HPDE6-E6E7 (cell line): ENCODE data around the gene NDUFB2.
"Not testable (repeated sequence)": the region's sequence is repeated elsewhere in the genome, so short reads cannot be mapped to it uniquely, and the experiment has no call there.

Experiments
- DNase-seq: peaks from one replicate; pipeline ENCODE4 v3.0.0; 2011; ENCODE audit warnings: missing footprints; ENCODE audit errors: extremely low spot score

Gene NDUFB2

DNA sequence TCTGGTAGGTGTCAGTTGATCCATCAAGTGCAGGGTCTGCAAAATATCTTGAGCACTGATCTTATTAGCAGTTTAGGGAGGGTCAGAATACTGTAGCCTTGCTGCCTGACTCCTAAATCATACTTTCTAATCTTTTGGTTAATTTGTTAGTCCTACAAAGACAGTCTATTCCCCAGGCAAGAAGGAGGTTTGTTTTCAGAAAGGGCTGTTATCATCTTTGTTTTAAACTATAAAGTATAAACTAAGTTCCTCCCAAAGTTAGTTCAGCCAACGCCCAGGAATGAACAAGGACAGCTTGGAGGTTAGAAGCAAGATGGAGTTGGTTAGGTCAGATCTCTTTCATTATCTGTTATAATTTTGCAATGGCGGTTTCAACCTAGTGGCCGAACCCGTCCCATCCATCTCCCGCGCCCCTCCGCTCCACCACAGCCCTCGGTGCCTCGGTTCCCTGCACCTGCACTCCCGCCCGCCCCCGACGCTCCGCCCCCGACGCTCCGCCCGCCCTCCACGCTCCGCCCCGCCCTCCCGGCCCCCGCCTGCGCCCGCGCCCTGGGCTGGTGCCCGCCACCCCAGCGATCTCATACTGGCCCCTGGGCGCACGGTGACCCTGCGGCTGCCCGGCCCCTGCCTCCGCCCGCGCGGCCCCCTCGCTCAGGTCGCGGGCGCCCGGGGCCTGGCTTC, 24.0 kb upstream of the NDUFB2 start, which contains the start of gene ADCK2:
Gene ADCK2, plus strand, starts transcription at position 564 of the 681 bp plus-strand sequence. CDS start 386 bp downstream, outside the sequence.
- DNase-seq: peak; percentile 78

- DNase-seq: peak; percentile 67
Observed at GRCh38 chr7:140673063-140673773, 23.3 kb upstream of the NDUFB2 start.

DNA sequence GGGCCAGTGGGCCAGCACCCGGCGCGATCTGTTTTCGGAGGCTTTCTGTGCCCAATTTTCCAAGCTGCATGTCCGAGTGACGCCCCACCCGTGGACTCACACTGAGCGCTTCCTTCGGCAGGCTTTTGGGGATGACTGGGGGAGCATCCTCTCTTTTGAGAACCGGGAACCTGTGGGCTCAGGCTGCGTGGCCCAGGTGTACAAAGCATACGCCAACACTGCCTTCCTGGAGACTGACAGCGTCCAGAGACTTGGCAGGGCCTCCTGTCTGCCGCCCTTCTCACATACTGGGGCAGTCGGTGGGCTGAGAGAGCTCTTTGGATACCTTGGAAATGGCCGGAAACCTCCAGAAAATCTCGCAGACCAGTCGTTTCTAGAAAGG, 22.7 kb upstream of the NDUFB2 start:
- DNase-seq: no peak

DNA sequence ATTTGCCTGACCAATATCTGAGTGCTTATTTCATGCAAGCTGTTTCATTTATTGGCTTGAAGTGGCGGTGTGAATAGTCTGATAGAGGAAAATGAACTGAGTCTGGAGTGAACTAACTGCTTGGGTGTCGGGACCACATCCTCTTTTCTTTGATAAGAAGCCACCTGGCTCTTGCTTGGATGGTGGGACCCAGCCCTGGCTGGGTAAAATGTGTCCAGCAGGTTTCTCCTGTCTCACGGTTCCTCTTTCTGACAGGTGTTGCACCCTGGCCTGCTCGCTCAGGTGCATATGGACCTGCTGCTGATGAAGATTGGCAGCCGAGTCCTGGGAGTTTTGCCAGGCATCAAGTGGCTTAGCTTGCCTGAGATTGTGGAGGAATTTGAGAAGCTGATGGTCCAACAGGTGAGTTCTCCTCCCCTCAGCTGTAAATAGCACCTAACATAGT, 22.1 kb upstream of the NDUFB2 start:
- no peak for DNase-seq

DNA sequence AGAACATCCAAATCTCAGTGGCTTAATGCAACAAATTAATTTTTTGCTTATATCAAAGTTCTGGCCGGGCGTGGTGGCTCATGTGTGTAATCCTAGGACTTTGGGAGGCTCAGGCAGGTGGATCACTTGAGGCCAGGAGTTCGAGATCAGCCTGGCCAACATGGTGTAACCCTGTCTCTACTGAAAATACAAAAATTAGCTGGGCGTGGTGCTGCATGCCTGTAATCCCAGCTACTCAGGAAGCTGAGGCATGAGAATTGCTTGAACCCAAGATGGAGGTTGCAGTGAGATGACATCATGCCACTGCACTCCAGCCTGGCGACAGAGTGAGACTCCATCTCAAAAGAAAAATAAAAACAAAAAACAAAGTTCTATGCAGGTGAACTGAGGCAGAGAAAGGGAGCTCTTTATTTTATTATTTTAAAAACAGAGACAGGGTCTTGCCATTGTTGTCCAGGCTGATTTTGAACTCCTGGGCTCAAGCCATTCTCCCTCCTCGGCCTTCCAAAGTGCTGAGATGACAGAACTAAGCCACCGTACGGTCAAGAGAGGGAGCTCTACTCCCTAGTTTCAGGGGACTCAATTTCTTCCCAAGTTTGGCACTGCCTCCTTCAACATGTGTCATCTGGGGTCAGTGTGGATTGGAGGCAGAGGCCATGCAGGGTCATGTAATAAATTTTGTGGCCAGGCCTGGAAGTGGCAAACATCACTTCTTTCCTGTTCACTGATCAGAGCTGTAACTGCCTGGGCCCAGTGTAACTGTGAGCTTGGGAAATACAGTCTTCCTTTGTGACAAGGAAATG, 21.4 kb upstream of the NDUFB2 start:
- DNase-seq: no peak

DNA sequence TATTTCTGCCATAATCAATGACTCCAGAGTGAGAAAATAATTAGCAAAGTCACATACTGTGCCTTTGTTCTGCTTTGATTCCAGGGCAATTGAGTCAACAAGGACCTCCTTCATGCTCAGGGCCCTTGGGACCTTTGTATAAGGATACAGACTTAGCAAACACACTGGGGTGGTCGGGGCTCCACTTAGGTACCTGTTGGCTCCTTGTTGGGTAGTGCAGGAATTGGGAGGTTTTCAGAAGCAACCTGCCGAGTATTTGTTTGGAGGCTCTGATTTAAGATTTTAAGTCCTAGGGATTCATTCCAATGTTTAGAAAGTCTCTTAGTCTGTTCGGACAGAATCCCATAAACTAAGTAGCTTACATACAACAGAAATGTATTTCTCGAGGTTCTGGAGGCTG, 20.8 kb upstream of the NDUFB2 start:
- DNase-seq: no peak

DNA sequence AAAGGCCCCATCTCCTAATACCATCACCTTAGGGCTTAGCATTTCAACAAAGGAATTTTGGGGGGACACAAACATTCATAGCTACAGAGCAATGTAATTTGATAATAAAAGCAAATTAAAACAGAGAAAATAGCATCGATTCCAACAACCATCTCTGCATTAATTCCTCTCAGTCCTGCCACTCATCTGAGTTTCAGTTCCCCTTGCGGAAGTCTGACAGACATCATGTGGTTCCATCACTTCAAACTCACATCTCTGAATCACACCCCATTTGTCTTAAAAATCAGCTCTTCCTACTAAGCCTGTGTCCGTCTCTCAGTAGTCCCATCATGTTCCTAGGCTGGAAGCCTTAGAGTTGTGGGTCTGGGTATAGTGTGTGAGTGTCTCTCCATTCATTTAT, 20.2 kb upstream of the NDUFB2 start:
- DNase-seq: no peak

DNA sequence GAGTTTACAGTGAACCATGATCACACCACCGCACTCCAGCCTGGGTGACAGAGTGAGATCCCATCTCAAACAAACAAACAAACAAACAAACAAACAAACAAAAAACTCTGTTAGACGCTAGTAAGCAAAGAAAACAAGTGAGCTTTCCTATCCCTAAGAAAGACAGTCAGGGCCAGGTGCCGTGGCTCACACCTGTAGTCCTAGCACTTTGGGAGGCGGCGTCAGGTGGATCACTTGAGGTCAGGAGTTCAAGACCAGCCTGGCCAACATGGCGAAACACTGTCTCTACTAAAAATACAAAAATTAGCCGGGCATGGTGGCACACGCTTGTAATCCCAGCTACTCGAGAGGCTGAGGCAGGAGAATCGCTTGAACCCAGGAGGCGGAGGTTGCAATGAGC, 19.6 kb upstream of the NDUFB2 start:
- not testable (repeated sequence) for DNase-seq

- no peak for DNase-seq
Observed at GRCh38 chr7:140677496-140677895, 19.0 kb upstream of the NDUFB2 start.

DNA sequence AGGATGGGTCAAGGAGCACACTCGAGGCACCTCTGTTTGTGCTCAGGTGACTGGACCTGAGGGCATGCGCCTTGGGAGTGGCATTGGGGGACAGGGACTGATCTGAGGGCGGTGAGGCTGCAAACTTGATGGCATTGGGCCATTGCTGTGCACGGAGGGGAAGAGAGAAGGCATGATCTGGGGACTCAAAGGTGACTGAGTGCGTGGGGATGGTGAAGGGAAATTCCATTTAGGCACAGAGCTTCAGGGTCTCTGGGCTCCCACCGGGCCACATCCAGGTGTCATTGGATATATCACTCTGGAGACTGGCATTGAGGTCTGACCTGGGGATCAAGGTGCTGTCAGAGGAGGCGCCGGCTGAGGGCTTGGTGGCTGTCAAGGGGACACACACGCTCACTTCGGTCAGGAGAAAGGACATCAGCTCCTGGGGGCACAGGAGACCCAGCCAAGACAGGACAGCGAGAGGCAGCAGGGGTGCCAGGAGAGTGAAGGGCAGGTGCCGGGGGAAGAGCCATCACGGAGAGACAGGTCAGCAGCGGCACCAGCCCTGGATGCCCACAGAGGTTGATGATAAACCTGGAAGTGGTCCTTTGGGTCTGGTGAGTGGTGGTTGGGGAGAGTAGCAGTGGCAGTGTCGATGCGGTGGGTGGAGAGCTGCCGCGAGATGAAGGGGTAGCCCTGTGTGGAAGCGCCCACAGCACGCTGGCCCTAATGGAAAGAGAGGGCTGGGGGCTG, 18.3 kb upstream of the NDUFB2 start:
- no peak for DNase-seq

GRCh38 chr7:140678816-140679130, 17.7 kb upstream of the NDUFB2 start:
- DNase-seq: no peak

DNA sequence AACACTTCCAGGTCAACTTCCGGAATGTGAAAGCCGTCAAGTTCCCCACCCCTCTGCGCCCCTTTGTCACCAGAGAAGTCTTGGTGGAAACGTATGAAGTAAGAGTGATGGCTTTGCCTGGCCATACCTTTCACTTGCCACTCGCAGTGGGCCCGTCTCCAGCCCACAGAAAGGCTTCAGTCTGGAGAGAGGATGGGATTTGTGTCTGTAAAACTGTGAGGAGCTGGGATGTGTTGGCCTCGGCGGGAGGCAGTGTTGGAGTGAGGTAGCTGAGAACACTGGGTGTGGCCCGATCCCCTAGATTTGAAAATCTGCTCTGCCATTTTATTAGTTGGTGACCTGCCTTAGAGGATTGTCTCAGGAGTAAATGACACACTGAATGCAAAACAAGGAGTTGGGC, 17.3 kb upstream of the NDUFB2 start:
- DNase-seq: no peak

- no peak for DNase-seq
Observed at GRCh38 chr7:140680886-140681285, 15.6 kb upstream of the NDUFB2 start.

DNA sequence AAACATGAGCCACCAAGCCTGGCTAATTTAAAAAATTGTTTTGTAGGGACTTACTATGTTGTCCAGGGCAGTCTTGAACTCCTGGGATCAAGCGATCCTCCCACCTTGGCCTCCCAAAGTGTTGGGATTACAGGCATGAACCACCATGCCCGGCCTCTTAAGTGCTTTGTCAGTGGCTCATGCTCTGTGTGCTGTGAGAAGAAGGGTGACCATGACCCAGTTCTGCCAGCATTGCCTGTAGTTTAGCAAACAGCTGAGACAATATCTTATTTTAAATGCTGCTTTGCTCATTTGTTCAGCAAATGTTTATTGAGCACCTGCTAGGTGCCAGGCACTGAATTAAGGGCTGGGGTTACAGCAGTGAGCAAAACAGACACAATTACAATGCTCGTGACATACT, 14.7 kb upstream of the NDUFB2 start:
- no peak for DNase-seq

DNA sequence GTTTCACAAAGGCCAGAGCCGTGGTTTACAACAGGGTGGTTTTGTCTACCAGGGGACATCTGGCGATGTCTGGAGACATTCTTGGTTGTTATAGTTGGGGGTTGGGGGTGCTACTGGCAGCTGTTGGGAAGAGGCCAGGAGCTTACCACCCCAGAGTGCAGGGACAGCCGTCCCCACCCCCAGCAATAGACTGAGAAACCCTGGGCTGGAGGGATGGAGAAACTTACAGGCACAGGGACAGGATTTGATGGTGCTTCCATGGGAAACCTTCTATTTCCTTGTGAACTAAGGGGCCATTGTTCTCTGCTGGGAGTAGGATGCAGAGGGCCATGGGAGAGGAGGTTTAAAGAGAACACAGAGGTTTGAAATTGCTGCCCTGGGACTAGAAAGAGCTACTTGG, 12.9 kb upstream of the NDUFB2 start:
- no peak for DNase-seq

- no peak for DNase-seq
Observed at GRCh38 chr7:140684066-140684950, 12.2 kb upstream of the NDUFB2 start.

GRCh38 chr7:140685407-140686087, 11.0 kb upstream of the NDUFB2 start:
- DNase-seq: no peak

- no peak for DNase-seq
Observed at GRCh38 chr7:140686921-140687320, 9.6 kb upstream of the NDUFB2 start.

GRCh38 chr7:140688341-140688740, 8.2 kb upstream of the NDUFB2 start:
- no peak for DNase-seq
